Esophagus squamous epithelium (tissue), 4 donors: ENCODE measurements around the gene CSMD2.

Experiments
- CTCF ChIP-seq, 6 experiments: fragments of 450-650 bp in 4 of 6; fragments of 200-600 bp in 2 of 6; sonication (generic) in 2 of 6; IDR thresholded peaks; one replicate each; pipeline ENCODE4 v1.5.1; 2016 to 2019; ENCODE audit warnings: antibody characterized with exemption in 6 of 6, mild to moderate bottlenecking in 4 of 6, moderate library complexity in 4 of 6
- POLR2A ChIP-seq, 4 donors: fragments of 450-650 bp; IDR thresholded peaks; one replicate each; pipeline ENCODE4 v1.6.1; 2017; ENCODE audit warnings: antibody characterized with exemption in 4 of 4, mild to moderate bottlenecking in 4 of 4, moderate library complexity in 3 of 4

DNA sequence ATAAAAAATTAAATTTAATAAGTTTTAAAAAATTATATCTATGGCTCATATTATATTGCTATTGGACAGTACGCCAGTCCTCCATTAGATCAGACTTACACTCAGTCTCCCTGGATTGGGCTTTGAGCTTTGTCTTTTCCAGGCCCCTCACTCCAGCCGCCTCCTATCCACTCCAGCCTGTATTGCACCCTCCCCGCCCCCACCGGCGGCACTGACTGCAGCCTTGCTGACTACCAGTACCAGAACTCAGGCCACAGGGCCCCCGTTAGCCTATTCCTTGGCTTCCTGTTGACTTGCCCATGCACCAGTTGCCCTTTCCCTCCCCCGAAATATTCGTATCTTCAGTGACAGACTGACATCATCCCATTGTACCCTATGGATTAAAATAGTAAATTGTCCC, 127.9 kb downstream of the CSMD2 start:
- TF ChIP-seq CTCF (IDR thresholded peaks at IDR 0.05): no peak
- TF ChIP-seq POLR2A (IDR thresholded peaks at IDR 0.05): no peak
